ENCODE data around the gene WDR33. TPM values are rescaled to one million over a fixed set of nuclear protein-coding genes. Genes with fewer than 3 reads are reported as not detected.

Gene WDR33
- total RNA-seq, 2 donors from 2014 or later: 34.9 to 55.6 TPM

- Histone ChIP-seq H3K9me3 (no peaks in the 10 kb centered on the region), H3K36me3 (no peaks in the 10 kb centered on the region), H3K27ac (no peak overlapping the region), H3K4me1 (ENCODE audit: control insufficient read depth in 1 of 2, low read depth in 2 of 2) (peaks cover 22 to 54% of the 10 kb centered on the region in 2 donors), H3K4me3 (no peak overlapping the region), H3K27me3 (replicated peaks; ENCODE audit: insufficient read depth) (no peaks in the 10 kb centered on the region)
- TF ChIP-seq CTCF (IDR thresholded peaks at IDR 0.05): no peak
- no peak for ATAC-seq (ENCODE audit: insufficient number of reproducible peaks, low FRiP score, low read depth)
- DNase-seq (ENCODE audit: low spot score): no peak
Measured at GRCh38 chr2:127678991-127679390, 132.0 kb downstream of the WDR33 start.

GRCh38 chr2:127678531-127678930 lies 132.4 kb downstream of the WDR33 start:
- H3K4me1 ChIP-seq (ENCODE audit: control insufficient read depth in 1 of 2, low read depth in 2 of 2): peaks cover 19 to 50% of the 10 kb centered on the region in 2 donors
- no peaks in the 10 kb centered on the region for H3K27me3 ChIP-seq (replicated peaks; ENCODE audit: insufficient read depth)
- H3K27ac ChIP-seq: no peak overlapping the region
- ATAC-seq (ENCODE audit: insufficient number of reproducible peaks, low FRiP score, low read depth) (no peak), DNase-seq (ENCODE audit: low spot score) (no peak)
- H3K36me3 ChIP-seq: no peaks in the 10 kb centered on the region
- no peak overlapping the region for H3K4me3 ChIP-seq
- no peaks in the 10 kb centered on the region for H3K9me3 ChIP-seq
- no peak for TF ChIP-seq CTCF (IDR thresholded peaks at IDR 0.05)

GRCh38 chr2:127676906-127677305 lies 134.1 kb downstream of the WDR33 start:
- no peak for TF ChIP-seq CTCF (IDR thresholded peaks at IDR 0.05)
- Histone ChIP-seq H3K36me3 (no peaks in the 10 kb centered on the region), H3K4me1 (ENCODE audit: control insufficient read depth in 1 of 2, low read depth in 2 of 2) (peaks cover 26 to 41% of the 10 kb centered on the region in 2 donors), H3K4me3 (no peak overlapping the region), H3K9me3 (no peaks in the 10 kb centered on the region), H3K27ac (no peak overlapping the region), H3K27me3 (replicated peaks; ENCODE audit: insufficient read depth) (no peaks in the 10 kb centered on the region)
- ATAC-seq (ENCODE audit: insufficient number of reproducible peaks, low FRiP score, low read depth): no peak
- DNase-seq (ENCODE audit: low spot score): no peak

GRCh38 chr2:127675331-127676261 lies 135.4 kb downstream of the WDR33 start, which contains the start of gene LIMS2:
Gene LIMS2, minus strand, starts transcription at chr2:127675530. Its CDS starts 506 bp downstream, at chr2:127675024.
- no peak for DNase-seq (ENCODE audit: low spot score)
- ATAC-seq (ENCODE audit: insufficient number of reproducible peaks, low FRiP score, low read depth): no peak
- Histone ChIP-seq H3K36me3 (no peaks in the 10 kb centered on the region), H3K27me3 (replicated peaks; ENCODE audit: insufficient read depth) (no peaks in the 10 kb centered on the region), H3K9me3 (no peaks in the 10 kb centered on the region), H3K4me1 (ENCODE audit: control insufficient read depth in 1 of 2, low read depth in 2 of 2) (peaks cover 32 to 43% of the 10 kb centered on the region in 2 donors), H3K27ac (peak within 1 kb of the TSS; percentile 91 to 95), H3K4me3 (peak within 1 kb of the TSS; percentile 96)
- TF ChIP-seq CTCF (IDR thresholded peaks at IDR 0.05): peak; percentile 4
